K562 (cell line): ENCODE data around the gene ADD2. TPM values are rescaled to one million over a fixed set of nuclear protein-coding genes. Genes with fewer than 3 reads are reported as not detected.
A peak's percentile ranks its signal among the peaks of the same experiment; 100 is the strongest.

Experiments used
- ATAC-seq: fragments of 200-7000 bp; cut with Tn5 transposase; 3 replicates; pipeline ENCODE4 v1.9.1; 2020; ENCODE audit warnings: moderate library complexity
- BruUV-seq: library from RNA; stranded (reverse); fragments of 400-500 nt; replicated peaks from 2 replicates; lab custom pipeline; 2021; lab: Mats Ljungman, UMichigan
- CTCF ChIA-PET: fragments of 300-600 bp; formaldehyde crosslinking; extraction: SDS; loops from one replicate; lab custom pipeline; 2021; ENCODE audit warnings: low intra/inter-chr PET ratio; lab: Yijun Ruan, JAX
- POLR2A ChIA-PET: fragments of 300-600, 350-650 bp; sonication (Branson Sonifier 250); formaldehyde crosslinking; extraction: SDS; loops from one replicate; lab custom pipeline; 2021; ENCODE audit warnings: antibody characterized with exemption, inconsistent platforms; lab: Yijun Ruan, JAX
- DNase-seq, 4 experiments: peaks; one replicate each; pipeline versions ENCODE4 v3.0.0 to v3.0.0-alpha.2; 2011 to 2018; ENCODE audit warnings: low spot score in 3 of 4, mixed read lengths in 3 of 4; ENCODE audit errors: extremely low read depth in 1 of 4
- FAIRE-seq: peaks from 2 replicates; lab custom pipeline; 2011; peaks lifted over from hg19 to GRCh38; lab: Jason Lieb, UNC
- H2AFZ ChIP-seq: 2 replicates; pipeline ENCODE4 v1.6.0; 2011; ENCODE audit warnings: low read depth, low read length, control low read depth, inconsistent platforms
- H3K27ac ChIP-seq: fragments of 200-600 bp; 3 replicates; pipeline ENCODE4 v1.8.0; 2011; ENCODE audit warnings: low read depth, mild to moderate bottlenecking, control low read depth, inconsistent platforms, low read length, moderate library complexity, mixed read lengths; ENCODE audit errors: extremely low read depth
- H3K27me3 ChIP-seq, 2 experiments: fragments of 300-600 bp in 1 of 2; 2 replicates in 1 of 2; 3 replicates in 1 of 2; pipeline versions ENCODE4 v1.6.0 to v1.8.0; 2011; ENCODE audit warnings: inconsistent platforms in 2 of 2, low read length in 2 of 2, mild to moderate bottlenecking in 1 of 2, mixed read lengths in 1 of 2, moderate library complexity in 1 of 2; ENCODE audit not compliant: control insufficient read depth in 2 of 2, insufficient read depth in 2 of 2
- H3K36me3 ChIP-seq: fragments of 300-600 bp; 3 replicates; pipeline ENCODE4 v1.8.0; 2011; ENCODE audit warnings: mild to moderate bottlenecking, low read length, inconsistent platforms; ENCODE audit not compliant: control insufficient read depth, insufficient read depth
- H3K4me1 ChIP-seq, 2 experiments: fragments of 200-600 bp in 1 of 2; replicated peaks in 1 of 2; 2 replicates in 1 of 2; 3 replicates in 1 of 2; pipeline versions ENCODE4 v1.5.1 to v1.8.0; 2011; ENCODE audit warnings: inconsistent platforms in 2 of 2, low read length in 2 of 2, mild to moderate bottlenecking in 1 of 2, mixed read lengths in 1 of 2, moderate library complexity in 1 of 2; ENCODE audit not compliant: control insufficient read depth in 2 of 2, insufficient read depth in 2 of 2
- H3K4me2 ChIP-seq: 2 replicates; pipeline ENCODE4 v1.6.1; 2011; ENCODE audit warnings: low read length, control low read depth, inconsistent platforms, mixed read lengths; ENCODE audit not compliant: insufficient read depth
- H3K4me3 ChIP-seq: fragments of 200-600 bp; sonication (generic), shearing (Covaris generic); 2 replicates; pipeline ENCODE4 v1.5.1; 2016; ENCODE audit warnings: control low read depth, inconsistent platforms
- H3K79me2 ChIP-seq: fragments of 200-600 bp; 3 replicates; pipeline ENCODE4 v1.8.0; 2011; ENCODE audit warnings: low read length, inconsistent platforms; ENCODE audit not compliant: control insufficient read depth, insufficient read depth
- H3K9ac ChIP-seq, 2 experiments: 2 replicates each; pipeline versions ENCODE4 v1.6.0 to v1.6.1; 2011; ENCODE audit warnings: low read depth in 2 of 2, low read length in 2 of 2, control low read depth in 1 of 2, inconsistent platforms in 1 of 2, mild to moderate bottlenecking in 1 of 2, mixed read lengths in 1 of 2; ENCODE audit not compliant: insufficient read depth in 1 of 2
- H3K9me1 ChIP-seq: one replicate; pipeline ENCODE4 v1.6.0; 2011; ENCODE audit warnings: inconsistent platforms, mild to moderate bottlenecking, low read length, moderate library complexity; ENCODE audit not compliant: control insufficient read depth, insufficient read depth
- H3K9me3 ChIP-seq: replicated peaks from 2 replicates; pipeline ENCODE4 v1.5.1; 2011; ENCODE audit warnings: low read depth, low read length, inconsistent platforms; ENCODE audit not compliant: control insufficient read depth, insufficient read depth
- H4K20me1 ChIP-seq: replicated peaks from 2 replicates; pipeline ENCODE4 v1.6.1; 2011; ENCODE audit warnings: low read length, inconsistent platforms, mixed read lengths; ENCODE audit not compliant: control insufficient read depth, insufficient read depth
- E2F1 ChIP-seq: sonication (generic); formaldehyde crosslinking; IDR thresholded peaks from 2 replicates; pipeline ENCODE4 v1.8.1; 2023; ENCODE audit warnings: mild to moderate bottlenecking, missing genetic modification reagents, moderate library complexity
- LEF1 ChIP-seq: fragments of 450-650 bp; IDR thresholded peaks from 2 replicates; pipeline ENCODE4 v1.6.1; 2016; ENCODE audit warnings: mild to moderate bottlenecking
- MEF2A ChIP-seq: IDR thresholded peaks from 2 replicates; pipeline ENCODE4 v1.6.1; 2011; ENCODE audit warnings: low read depth, mild to moderate bottlenecking, low read length, moderate library complexity; ENCODE audit not compliant: control insufficient read depth
- POLR2AphosphoS5 ChIP-seq: IDR thresholded peaks from 2 replicates; pipeline ENCODE4 v1.6.1; 2011; ENCODE audit warnings: mild to moderate bottlenecking, low read depth, low read length, moderate library complexity; ENCODE audit not compliant: control insufficient read depth, insufficient read depth
- PRPF4 ChIP-seq: fragments of 200-400 bp; formaldehyde crosslinking; IDR thresholded peaks from one replicate; pipeline ENCODE4 v1.6.1; 2017; ENCODE audit warnings: low read length, low read depth, mild to moderate bottlenecking; ENCODE audit not compliant: insufficient read depth, poor library complexity, severe bottlenecking
- RBM39 ChIP-seq: fragments of 200-400 bp; formaldehyde crosslinking; optimal IDR thresholded peaks from 2 replicates; pipeline ENCODE3; 2018; ENCODE audit warnings: low read depth, low read length
- SAFB2 ChIP-seq: fragments of 200-400 bp; formaldehyde crosslinking; IDR thresholded peaks from 2 replicates; pipeline ENCODE4 v1.6.1; 2018; ENCODE audit warnings: borderline replicate concordance, low read length, low read depth, moderate library complexity; ENCODE audit not compliant: severe bottlenecking
- SAP30 ChIP-seq: fragments of 200-600 bp; sonication (generic); IDR thresholded peaks from 2 replicates; pipeline ENCODE4 v1.6.1; 2012; ENCODE audit warnings: borderline replicate concordance, low read depth, mild to moderate bottlenecking, moderate library complexity, low read length, control low read depth, inconsistent platforms; ENCODE audit not compliant: insufficient read depth, poor library complexity, severe bottlenecking
- SMARCA4 ChIP-seq: fragments of 450-650 bp; IDR thresholded peaks from 2 replicates; pipeline ENCODE4 v1.6.1; 2016
- SRSF9 ChIP-seq: fragments of 200-400 bp; formaldehyde crosslinking; IDR thresholded peaks from 2 replicates; pipeline ENCODE4 v1.6.1; 2017; ENCODE audit warnings: low read depth, low read length, borderline replicate concordance
- TCF7 ChIP-seq: sonication (generic); IDR thresholded peaks from 2 replicates; pipeline ENCODE4 v1.6.1; 2016; ENCODE audit warnings: antibody characterized with exemption, borderline replicate concordance
- THRAP3 ChIP-seq: fragments of 450-650 bp; IDR thresholded peaks from 2 replicates; pipeline ENCODE4 v1.6.1; 2016; ENCODE audit warnings: mild to moderate bottlenecking, inconsistent platforms, borderline replicate concordance
- TRIM24 ChIP-seq, 2 experiments: fragments of 450-650 bp; IDR thresholded peaks; 2 replicates each; pipeline ENCODE4 v1.6.1; 2016
- ZNF699 ChIP-seq: fragments of 250-450 bp; sonication (Bioruptor Pico); IDR thresholded peaks from 2 replicates; pipeline ENCODE4 v1.8.0; 2021; ENCODE audit warnings: mild to moderate bottlenecking, moderate library complexity; ENCODE audit not compliant: insufficient replicate concordance
- WGBS: fragments of 100-300 bp; shearing (Covaris generic); methylation state at CpG from one replicate; pipeline ENCODE4 v1.1.6; 2016; ENCODE audit warnings: low coverage, mixed read lengths; ENCODE audit not compliant: insufficient coverage; ENCODE audit errors: missing lambda C conversion rate; 5-methylcytosine and 5-hydroxymethylcytosine counted together
- in situ Hi-C: fragments of 300-500 bp; cut with MboI; formaldehyde crosslinking; loops from 4 replicates; pipeline ENCODE4 v1.15.0; 2018; ENCODE audit warnings: inconsistent platforms, mixed read lengths
- intact Hi-C: fragments of 100-400 bp; cut with micrococcal nuclease; formaldehyde crosslinking; loops from 2 replicates; pipeline ENCODE4 v1.14.2; 2022
- polyA plus RNA-seq, 8 experiments: library from polyadenylated mRNA; depleted of rRNA in 4 of 8; stranded (reverse) in 5 of 8; unstranded in 3 of 8; fragments of >200 nt; fragmentation: Nextera tagmentation in 2 of 8; fragmentation: Illumina TruSeq in 1 of 8; extraction: Ambion mirVana in 2 of 8; extraction: Trizol in 1 of 8; gene quantifications; 2 replicates each; pipeline versions ENCODE4 v1.2.1 to v1.2.3, GENCODE V29; 2011 to 2014; ENCODE audit warnings: inconsistent platforms in 1 of 8, missing spikeins in 1 of 8
- total RNA-seq, 7 experiments: library from RNA; depleted of rRNA in 6 of 7; stranded (reverse); fragments of >200 nt in 6 of 7; fragmentation: Illumina TruSeq in 2 of 7; extraction: Trizol in 2 of 7; gene quantifications; 2 replicates each; pipeline versions ENCODE4 v1.2.1 to v1.2.3, GENCODE V29; 2011 to 2021; ENCODE audit warnings: low replicate concordance in 1 of 7

Gene ADD2
- total and polyA plus RNA-seq, 9 of the 15 experiments (the other 6 are each of a cell fraction or from before 2014, with no cell fraction given), result 3.5 to 63.0 (median 36.2) TPM

GRCh38 chr2:70705160-70705850, 62.7 kb downstream of the ADD2 start:
- Histone ChIP-seq H2AFZ (no peak overlapping the region), H3K9me3 (no peaks in the 10 kb centered on the region), H3K9ac (peak overlapping the region in 1 of 2 experiments; percentile 32; a peak in 1 of 4 replicates), H3K27ac (no peak overlapping the region), H3K4me1 (peaks cover 22 to 27% of the 10 kb centered on the region in 2 experiments; a peak in 4 of 5 replicates), H4K20me1 (no peaks in the 10 kb centered on the region), H3K79me2 (no peaks in the 10 kb centered on the region), H3K27me3 (no peaks in the 10 kb centered on the region), H3K36me3 (peaks cover 35% of the 10 kb centered on the region), H3K4me3 (no peak overlapping the region), H3K4me2 (no peak overlapping the region), H3K9me1 (peaks cover 5% of the 10 kb centered on the region)
- no peak for ATAC-seq
- FAIRE-seq, result no peak
- in situ Hi-C loops, result no loop called here
- ChIA-PET POLR2A (interaction anchor here (0.6 to 0.9 kb wide), 4 partner anchors 9 to 47 kb away, joined by 3 read pairs; no protein-coding TSS in a partner anchor), CTCF (interaction anchor here (0.6 to 1.3 kb wide), 2 partner anchors 61 to 63 kb away, joined by 3 read pairs; no protein-coding TSS in a partner anchor)
- intact Hi-C loops, result loop anchor here (5.0 kb wide), 1 partner anchor 62 kb away; the partner anchor contains the start of gene ADD2
- WGBS, result 88% methylated on average over 7 of the region's 8 CpGs
- no TSS peak for BruUV-seq
- TF ChIP-seq SRSF9 (no peak), POLR2AphosphoS5 (no peak), ZNF699 (no peak), PRPF4 (no peak), LEF1 (no peak), SAP30 (no peak), SAFB2 (no peak), TCF7 (no peak), TRIM24 (IDR thresholded peaks at IDR 0.05) (no peak), THRAP3 (no peak), E2F1 (CRISPR knock-in tag) (no peak), MEF2A (no peak), SMARCA4 (no peak), RBM39 (no peak)
- no peak for DNase-seq
